Retina (tissue), 1 donor: ENCODE results near the gene RAB6B.
"Not testable (repeated sequence)": the region's sequence is repeated elsewhere in the genome, so short reads cannot be mapped to it uniquely, and the experiment has no call there.

Experiments
- DNase-seq: peaks from one replicate; pipeline ENCODE4 v3.0.0-alpha.2; 2016

The RAB6B gene

GRCh38 chr3:133799794-133800585, 95.7 kb downstream of the RAB6B start:
- DNase-seq, result no peak

- DNase-seq, result no peak
Observed at GRCh38 chr3:133797396-133798105, 98.1 kb downstream of the RAB6B start.

- DNase-seq, result no peak
Observed at GRCh38 chr3:133792171-133792763, 103.4 kb downstream of the RAB6B start.

DNA sequence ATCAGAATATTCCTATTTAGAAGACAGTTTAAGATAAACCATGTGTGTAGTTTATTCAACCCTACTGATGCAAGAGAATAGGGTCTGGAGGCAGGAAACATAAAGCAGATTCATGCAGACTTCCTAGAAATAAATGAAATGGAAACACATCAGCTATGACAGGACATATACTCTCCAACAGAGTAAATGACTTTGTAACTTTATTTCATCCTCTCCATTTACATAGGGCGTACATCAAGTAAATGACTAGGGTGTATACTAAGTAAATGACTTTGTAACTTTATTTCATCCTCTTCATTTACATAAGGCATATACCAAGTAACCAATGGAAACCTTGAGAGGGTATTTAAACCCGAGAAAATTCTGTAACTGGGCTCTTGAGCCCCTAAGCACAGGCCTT, 107.7 kb downstream of the RAB6B start:
- no peak for DNase-seq

- DNase-seq, result no peak
Observed at GRCh38 chr3:133783762-133784161, 111.9 kb downstream of the RAB6B start.

DNA sequence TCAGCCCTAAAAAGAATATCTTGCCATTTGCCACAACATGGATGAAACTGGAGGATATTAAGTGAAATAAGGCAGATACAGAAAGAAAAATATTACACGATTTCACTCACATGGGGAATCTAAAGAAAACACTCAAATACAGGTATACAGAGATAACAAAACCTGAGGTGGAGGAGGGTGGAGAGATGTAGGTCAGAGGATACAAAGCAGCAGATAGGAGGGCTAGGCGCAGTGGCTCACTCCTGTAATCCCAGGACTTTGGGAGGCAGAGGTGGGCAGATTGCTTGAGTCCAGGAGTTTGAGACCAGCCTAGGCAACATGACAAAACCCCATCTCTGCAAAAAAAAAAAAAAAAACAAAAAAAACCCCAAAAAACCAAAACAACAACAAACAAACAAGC, 113.2 kb downstream of the RAB6B start:
- no peak for DNase-seq

DNA sequence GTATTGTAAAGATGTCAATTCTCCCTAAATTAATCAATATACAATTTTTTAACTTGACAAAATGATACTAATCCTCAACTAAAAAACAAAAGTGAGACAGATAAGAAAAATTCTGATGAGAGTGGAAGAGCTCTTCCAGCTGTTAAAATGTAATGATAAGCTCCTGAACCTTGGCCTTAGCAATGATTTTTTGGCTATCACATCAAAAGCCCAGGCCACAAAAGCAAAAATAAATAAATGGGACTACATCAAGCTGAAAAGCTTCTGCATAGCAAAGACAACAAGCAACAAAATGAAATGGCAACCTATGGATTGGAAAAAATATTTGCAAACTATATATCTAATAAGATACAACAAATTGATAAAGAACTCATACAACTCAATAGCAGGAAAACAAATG, 114.1 kb downstream of the RAB6B start:
- DNase-seq, result no peak

GRCh38 chr3:133780756-133781155, 114.9 kb downstream of the RAB6B start:
- DNase-seq, result not testable (repeated sequence)

GRCh38 chr3:133779626-133780203, 116.0 kb downstream of the RAB6B start:
- DNase-seq, result no peak

DNA sequence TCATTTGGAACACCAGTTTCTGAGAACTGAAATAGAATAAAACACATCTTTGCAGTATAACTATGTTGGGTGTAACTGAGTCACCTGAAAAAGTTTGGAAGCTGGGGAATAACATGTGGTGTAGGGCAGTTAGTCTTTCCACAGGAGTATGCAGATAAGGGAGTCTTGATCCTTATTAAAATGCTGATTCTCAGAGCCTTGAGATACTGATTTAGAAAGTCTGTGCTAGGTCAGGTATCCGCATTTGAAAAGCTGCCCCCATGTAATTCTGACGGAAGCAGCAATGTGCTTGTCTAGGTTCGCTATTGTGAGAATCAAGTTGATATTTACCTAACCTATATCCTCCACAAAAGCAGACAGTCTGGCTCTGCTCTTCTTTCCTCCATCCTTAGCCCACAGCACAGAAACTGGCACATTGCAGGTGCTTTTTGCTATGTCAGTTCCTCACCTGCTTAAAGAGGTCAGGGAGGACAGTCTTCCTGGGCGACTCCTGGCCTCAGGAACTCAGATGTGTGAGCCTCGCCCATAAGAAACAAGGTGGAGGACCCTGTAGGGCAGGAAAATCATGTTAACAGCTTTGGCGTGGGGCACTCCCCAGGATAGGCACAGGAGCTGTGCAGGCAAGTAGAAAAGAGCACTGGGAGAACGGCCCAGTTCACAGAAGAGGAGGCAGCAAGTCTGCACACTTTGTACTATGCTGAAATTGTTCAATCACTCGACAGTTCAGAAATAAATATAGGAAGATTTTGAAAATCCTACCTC, 117.7 kb downstream of the RAB6B start:
- no peak for DNase-seq

GRCh38 chr3:133776794-133777438, 118.8 kb downstream of the RAB6B start:
- DNase-seq, result no peak

DNA sequence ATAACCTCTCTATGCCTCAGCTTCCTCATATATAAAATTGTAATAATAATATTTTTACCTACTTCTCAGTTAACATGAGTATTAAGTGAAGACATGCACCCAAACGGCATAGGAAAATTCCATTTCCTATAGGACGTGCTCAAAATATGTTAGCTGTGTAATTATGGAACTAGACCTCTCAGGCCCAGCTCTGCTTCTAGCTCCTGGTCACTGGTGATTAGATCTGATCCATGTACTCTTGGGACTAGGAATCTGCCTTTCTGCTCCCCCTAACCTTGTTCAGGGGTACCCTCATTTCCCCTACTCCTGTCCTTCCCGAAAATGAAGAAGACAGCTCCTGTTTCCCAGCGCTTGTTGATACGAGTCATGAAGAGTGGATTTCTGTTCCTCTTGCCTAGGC, 119.8 kb downstream of the RAB6B start:
- DNase-seq, result no peak

DNA sequence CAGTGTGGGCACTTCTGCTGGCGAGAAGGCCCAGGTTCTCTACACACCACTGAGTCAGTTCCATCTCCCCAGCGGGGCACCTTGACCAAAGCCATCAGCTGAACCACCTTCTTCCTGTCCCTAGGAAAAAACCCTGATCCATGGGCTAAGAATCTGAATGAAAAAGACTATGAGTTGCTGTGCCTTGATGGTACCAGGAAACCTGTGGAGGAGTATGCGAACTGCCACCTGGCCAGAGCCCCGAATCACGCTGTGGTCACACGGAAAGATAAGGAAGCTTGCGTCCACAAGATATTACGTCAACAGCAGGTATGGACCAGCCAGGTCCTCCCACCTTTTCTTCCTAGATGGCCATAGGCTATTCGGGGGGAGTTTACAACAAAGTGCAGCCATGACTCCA, 120.4 kb downstream of the RAB6B start:
- no peak for DNase-seq
